ENCODE measurements around the gene CTDSPL. TPM values are rescaled to one million over a fixed set of nuclear protein-coding genes. Genes with fewer than 3 reads are reported as not detected.

CTDSPL gene
- total RNA-seq, 1 experiment from 2014 or later = 6.1 TPM

- ATAC-seq (no peak; the same call in 1 of the 2 replicates), DNase-seq (no peak)
- no peak overlapping the region for H3K27ac ChIP-seq (ENCODE audit: low read length)
- ChIA-PET POLR2A (ENCODE audit: unreplicated experiment) (no interaction called here), CTCF (no interaction called here)
- no peaks in the 10 kb centered on the region for H3K27me3 ChIP-seq (ENCODE audit: low read length)
- H3K9me3 ChIP-seq (ENCODE audit: low read length) = no peaks in the 10 kb centered on the region
- no peak overlapping the region for H3K4me3 ChIP-seq (ENCODE audit: low read length)
- no peaks in the 10 kb centered on the region for H3K9me2 ChIP-seq (replicated peaks; ENCODE audit: low read length)
- no TSS peak for BruUV-seq (replicated peaks)
- no peaks in the 10 kb centered on the region for H3K4me1 ChIP-seq (ENCODE audit: insufficient read depth, low read length)
- H3F3A ChIP-seq (ENCODE audit: low read length, unreplicated experiment) = no peaks in the 10 kb centered on the region
- no peak overlapping the region for H3K4me2 ChIP-seq (ENCODE audit: low read length)
- intact Hi-C loops (cut with micrococcal nuclease) = no loop called here
- 0 out of 2 replicates have a peak, but pooled peaks cover 6% of the 10 kb centered on the region for H3K36me3 ChIP-seq (ENCODE audit: low read depth, low read length)
- H2AFZ ChIP-seq (ENCODE audit: low read length) = no peak overlapping the region
- TF ChIP-seq EZH2 (IDR thresholded peaks at IDR 0.05; ENCODE audit: low read length, unreplicated experiment) = no peak
- no peak for TF ChIP-seq CTCF (conservative IDR thresholded peaks at IDR 0.05; ENCODE audit: low read depth, low read length)
- no peak for TF ChIP-seq EZH2phosphoT487 (IDR thresholded peaks at IDR 0.05; ENCODE audit: borderline replicate concordance, low read length)
- H3K79me2 ChIP-seq (ENCODE audit: low read length) = no peaks in the 10 kb centered on the region
- H3K9ac ChIP-seq (ENCODE audit: low read length) = no peak overlapping the region
- H4K20me1 ChIP-seq (ENCODE audit: low read length) = no peaks in the 10 kb centered on the region
These were observed 153.8 kb downstream of the CTDSPL start for GRCh38 chr3:38015485-38015884.

- POLR2A ChIA-PET (ENCODE audit: unreplicated experiment) = no interaction called here
These were observed 154.3 kb downstream of the CTDSPL start for GRCh38 chr3:38015984-38016383.

More at GRCh38 chr3:38015984-38016383, 154.3 kb downstream of the CTDSPL start:
- 0 out of 2 replicates have a peak, but pooled peaks cover 6% of the 10 kb centered on the region for H3K36me3 ChIP-seq (ENCODE audit: low read depth, low read length)
- intact Hi-C loops (cut with micrococcal nuclease) = no loop called here
- no peak for TF ChIP-seq EZH2 (IDR thresholded peaks at IDR 0.05; ENCODE audit: low read length, unreplicated experiment)
- TF ChIP-seq EZH2phosphoT487 (IDR thresholded peaks at IDR 0.05; ENCODE audit: borderline replicate concordance, low read length) = no peak
- no peak for TF ChIP-seq CTCF (conservative IDR thresholded peaks at IDR 0.05; ENCODE audit: low read depth, low read length)
- CTCF ChIA-PET = no interaction called here
- no peak overlapping the region for H3K4me3 ChIP-seq (ENCODE audit: low read length)
- no peaks in the 10 kb centered on the region for H3K4me1 ChIP-seq (ENCODE audit: insufficient read depth, low read length)
- no peaks in the 10 kb centered on the region for H3K79me2 ChIP-seq (ENCODE audit: low read length)
- ATAC-seq (no peak), DNase-seq (no peak)
- no peak overlapping the region for H3K27ac ChIP-seq (ENCODE audit: low read length)
- no TSS peak for BruUV-seq (replicated peaks)
- no peaks in the 10 kb centered on the region for H3K9me3 ChIP-seq (ENCODE audit: low read length)
- no peaks in the 10 kb centered on the region for H3K27me3 ChIP-seq (ENCODE audit: low read length)
- no peak overlapping the region for H3K9ac ChIP-seq (ENCODE audit: low read length)
- H3F3A ChIP-seq (ENCODE audit: low read length, unreplicated experiment) = no peaks in the 10 kb centered on the region
- no peaks in the 10 kb centered on the region for H3K9me2 ChIP-seq (replicated peaks; ENCODE audit: low read length)
- H3K4me2 ChIP-seq (ENCODE audit: low read length) = no peak overlapping the region
- H2AFZ ChIP-seq (ENCODE audit: low read length) = no peak overlapping the region
- H4K20me1 ChIP-seq (ENCODE audit: low read length) = no peaks in the 10 kb centered on the region
